Adrenal gland (tissue), 5 donors: Measurements from ENCODE around the gene LIMK2.

Experiments
- POLR2A ChIP-seq, 2 donors: fragments of 450-650 bp; IDR thresholded peaks; one replicate each; pipeline ENCODE4 v1.6.1; 2017; ENCODE audit warnings: antibody characterized with exemption in 2 of 2, mild to moderate bottlenecking in 2 of 2, moderate library complexity in 1 of 2
- TF ChIP-seq, protein P1 (sequence below), 6 experiments: fragments of 450-650 bp in 4 of 6; fragments of 200-600 bp in 2 of 6; sonication (generic) in 1 of 6; IDR thresholded peaks; 1 replicate in 5 of 6; 2 replicates in 1 of 6; pipeline versions ENCODE4 v1.5.1 to v1.8.0; 2016 to 2021; ENCODE audit warnings: antibody characterized with exemption in 6 of 6, mild to moderate bottlenecking in 2 of 6, moderate library complexity in 1 of 6
- donor health status: DM: no; HTN: no; CAD: no.

DNA sequence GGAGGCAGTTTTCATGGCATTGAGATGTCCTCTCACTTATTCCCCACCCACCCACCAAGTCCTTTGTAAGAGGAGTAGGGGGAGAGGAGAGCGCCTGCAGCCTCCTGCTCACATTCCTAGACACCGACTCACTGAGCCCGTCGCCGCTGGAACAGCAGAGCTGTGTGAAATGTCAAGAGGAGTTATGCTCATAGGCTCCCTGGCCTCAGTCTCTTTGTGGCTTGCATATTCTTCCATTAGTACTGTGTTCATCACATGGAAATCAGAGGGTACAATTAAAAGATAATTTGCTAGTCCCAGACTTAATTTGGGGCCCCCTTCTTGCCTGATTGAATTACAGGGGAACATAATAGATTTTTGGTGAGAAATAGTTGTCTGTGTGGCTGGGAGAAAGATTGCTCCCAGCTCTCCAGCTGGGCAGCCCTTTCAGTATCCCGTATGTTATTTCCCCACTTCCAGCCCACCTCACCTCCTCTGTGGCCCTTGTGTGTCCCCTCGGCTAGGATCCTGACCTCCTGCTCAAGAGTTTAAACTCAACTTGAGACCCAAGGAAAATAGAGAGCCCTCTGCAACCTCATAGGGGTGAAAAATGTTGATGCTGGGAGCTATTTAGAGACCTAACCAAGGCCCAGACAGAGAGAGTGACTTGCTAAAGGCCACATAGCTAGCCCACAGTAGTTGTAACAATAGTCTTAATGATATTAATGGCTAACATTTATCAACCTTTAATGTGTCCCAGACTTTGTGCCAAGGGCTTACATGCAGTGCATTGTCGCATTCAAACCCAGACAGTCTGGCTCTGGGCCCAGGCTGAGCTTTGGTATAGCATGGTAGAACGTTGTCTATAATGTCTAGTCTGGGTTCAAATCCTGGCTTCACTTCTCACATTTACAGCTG lies 32.2 kb downstream of the LIMK2 start:
- TF ChIP-seq, protein P1, sequence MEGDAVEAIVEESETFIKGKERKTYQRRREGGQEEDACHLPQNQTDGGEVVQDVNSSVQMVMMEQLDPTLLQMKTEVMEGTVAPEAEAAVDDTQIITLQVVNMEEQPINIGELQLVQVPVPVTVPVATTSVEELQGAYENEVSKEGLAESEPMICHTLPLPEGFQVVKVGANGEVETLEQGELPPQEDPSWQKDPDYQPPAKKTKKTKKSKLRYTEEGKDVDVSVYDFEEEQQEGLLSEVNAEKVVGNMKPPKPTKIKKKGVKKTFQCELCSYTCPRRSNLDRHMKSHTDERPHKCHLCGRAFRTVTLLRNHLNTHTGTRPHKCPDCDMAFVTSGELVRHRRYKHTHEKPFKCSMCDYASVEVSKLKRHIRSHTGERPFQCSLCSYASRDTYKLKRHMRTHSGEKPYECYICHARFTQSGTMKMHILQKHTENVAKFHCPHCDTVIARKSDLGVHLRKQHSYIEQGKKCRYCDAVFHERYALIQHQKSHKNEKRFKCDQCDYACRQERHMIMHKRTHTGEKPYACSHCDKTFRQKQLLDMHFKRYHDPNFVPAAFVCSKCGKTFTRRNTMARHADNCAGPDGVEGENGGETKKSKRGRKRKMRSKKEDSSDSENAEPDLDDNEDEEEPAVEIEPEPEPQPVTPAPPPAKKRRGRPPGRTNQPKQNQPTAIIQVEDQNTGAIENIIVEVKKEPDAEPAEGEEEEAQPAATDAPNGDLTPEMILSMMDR (IDR thresholded peaks at IDR 0.05), result no peak
- TF ChIP-seq POLR2A (IDR thresholded peaks at IDR 0.05), result no peak
